ENCODE data around the gene SDS.
"Not testable (repeated sequence)": the region's sequence is repeated elsewhere in the genome, so short reads cannot be mapped to it uniquely, and the experiment has no call there.

The SDS gene

DNA sequence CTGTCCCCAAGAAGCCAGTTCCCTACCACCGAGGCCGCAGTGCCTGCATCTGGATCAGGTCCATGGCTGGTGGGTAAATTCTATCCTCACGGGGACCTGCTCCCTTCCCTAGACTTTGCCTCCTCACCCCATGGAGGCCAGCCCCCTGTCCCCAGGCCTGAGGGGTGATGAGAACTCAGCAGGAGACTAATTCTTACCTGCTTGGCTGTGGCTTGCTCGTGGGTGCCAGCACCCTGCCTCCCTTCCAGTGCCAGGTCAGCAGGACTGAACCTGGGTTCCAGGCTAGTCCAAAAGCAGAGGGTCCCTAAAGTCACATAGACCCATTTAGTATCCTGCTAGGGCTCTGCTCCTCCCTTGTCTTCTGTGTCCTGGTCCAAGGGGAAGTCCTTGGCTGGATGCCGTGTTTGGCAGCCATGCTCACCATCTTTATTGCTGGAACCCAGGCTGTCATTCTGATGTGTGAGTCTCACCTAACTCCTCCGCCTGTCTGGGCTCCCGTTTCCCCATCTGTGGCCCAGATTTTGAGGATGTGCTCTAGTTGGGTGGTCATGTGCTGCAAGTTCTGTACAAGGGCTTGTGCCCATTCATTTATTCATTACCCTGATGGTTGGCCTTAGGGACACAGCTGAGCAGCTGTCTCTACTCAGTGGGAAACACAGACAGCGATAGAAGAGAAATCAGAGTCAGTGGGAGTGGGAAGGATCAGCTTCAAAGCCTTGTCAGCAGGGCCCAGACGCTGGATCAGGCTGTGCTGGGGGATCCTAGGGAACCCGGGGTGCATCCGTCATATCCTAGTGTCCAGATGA is 44.4 kb downstream of the SDS start:
- Histone ChIP-seq H3K4me3 (ENCODE audit: insufficient read depth in 1 of 2, low read depth in 1 of 2, low read length in 2 of 2) (peak overlapping the region; percentile 85 to 99), H2BK120ac (ENCODE audit: low read depth, low read length) (no peak overlapping the region), H3K27me3 (ENCODE audit: control insufficient read depth in 1 of 2, insufficient read depth in 1 of 2, low read length in 2 of 2) (no peaks in the 10 kb centered on the region), H2BK12ac (ENCODE audit: low read length in 2 of 2) (no peak overlapping the region), H3K9me3 (ENCODE audit: control insufficient read depth, low read length) (no peaks in the 10 kb centered on the region), H4K8ac (ENCODE audit: low read length) (no peak overlapping the region), H2AFZ (ENCODE audit: low read depth, low read length) (peak overlapping the region; percentile 33), H2BK15ac (ENCODE audit: low read depth, poor library complexity, severe bottlenecking) (no peak overlapping the region), H2AK5ac (ENCODE audit: low read length, severe bottlenecking) (no peak overlapping the region), H4K91ac (ENCODE audit: low read length) (no peak overlapping the region), H3K4me1 (ENCODE audit: control insufficient read depth, insufficient read depth, low read depth, low read length) (peaks cover 20% of the 10 kb centered on the region), H3K23ac (ENCODE audit: low read length in 2 of 2) (no peak overlapping the region), H3K4me2 (ENCODE audit: low read length, poor library complexity, severe bottlenecking) (peak overlapping the region; percentile 55), H2BK5ac (ENCODE audit: low read depth, low read length, poor library complexity, severe bottlenecking) (no peak overlapping the region), H3K36me3 (ENCODE audit: control insufficient read depth in 1 of 2, insufficient read depth in 2 of 2, low read depth in 1 of 2, low read length in 2 of 2) (peaks cover 0 to 1% of the 10 kb centered on the region in 2 experiments), H3K79me1 (replicated peaks; ENCODE audit: low read length, poor library complexity, severe bottlenecking) (peaks cover 21% of the 10 kb centered on the region), H3K14ac (ENCODE audit: low read length in 2 of 2) (peak overlapping the region in 1 of 2 experiments; percentile 15), H3K4ac (ENCODE audit: low read depth in 1 of 2, low read length in 2 of 2) (no peak overlapping the region), H3K18ac (ENCODE audit: low read depth in 1 of 2, low read length in 2 of 2) (peak overlapping the region in 1 of 2 experiments; percentile 71), H3K9ac (ENCODE audit: low read length) (peak overlapping the region; percentile 91), H3K27ac (ENCODE audit: low read length, poor library complexity, severe bottlenecking) (no peak overlapping the region)
- 62% methylated on average over 11 of the region's 11 CpGs for whole genome bisulfite sequencing
- no peak for DNase-seq

- Histone ChIP-seq H2BK15ac (ENCODE audit: low read depth, poor library complexity, severe bottlenecking) (no peak within 1 kb of the TSS), H3K9ac (ENCODE audit: low read length) (peak within 1 kb of the TSS; percentile 91), H3K27me3 (ENCODE audit: control insufficient read depth in 1 of 2, insufficient read depth in 1 of 2, low read length in 2 of 2) (no peaks in the 10 kb centered on the region), H3K36me3 (ENCODE audit: control insufficient read depth in 1 of 2, insufficient read depth in 2 of 2, low read depth in 1 of 2, low read length in 2 of 2) (no peaks in the 10 kb centered on the region), H3K4ac (ENCODE audit: low read depth in 1 of 2, low read length in 2 of 2) (peak within 1 kb of the TSS in 1 of 2 experiments; percentile 64), H3K4me1 (ENCODE audit: control insufficient read depth, insufficient read depth, low read depth, low read length) (peaks cover 20% of the 10 kb centered on the region), H3K14ac (ENCODE audit: low read length in 2 of 2) (peak within 1 kb of the TSS in 1 of 2 experiments; percentile 15), H2BK120ac (ENCODE audit: low read depth, low read length) (peak within 1 kb of the TSS; percentile 44), H2AK5ac (ENCODE audit: low read length, severe bottlenecking) (no peak within 1 kb of the TSS), H4K8ac (ENCODE audit: low read length) (peak within 1 kb of the TSS; percentile 88), H3K4me2 (ENCODE audit: low read length, poor library complexity, severe bottlenecking) (peak within 1 kb of the TSS; percentile 55), H3K4me3 (ENCODE audit: insufficient read depth in 1 of 2, low read depth in 1 of 2, low read length in 2 of 2) (peak within 1 kb of the TSS; percentile 85 to 99), H3K18ac (ENCODE audit: low read depth in 1 of 2, low read length in 2 of 2) (peak within 1 kb of the TSS; percentile 45 to 94), H3K27ac (ENCODE audit: low read length, poor library complexity, severe bottlenecking) (no peak within 1 kb of the TSS), H2BK5ac (ENCODE audit: low read depth, low read length, poor library complexity, severe bottlenecking) (no peak within 1 kb of the TSS), H3K9me3 (ENCODE audit: control insufficient read depth, low read length) (no peaks in the 10 kb centered on the region), H3K23ac (ENCODE audit: low read length in 2 of 2) (no peak within 1 kb of the TSS), H2AFZ (ENCODE audit: low read depth, low read length) (peak within 1 kb of the TSS; percentile 90), H4K91ac (ENCODE audit: low read length) (peak within 1 kb of the TSS; percentile 80), H2BK12ac (ENCODE audit: low read length in 2 of 2) (peak within 1 kb of the TSS in 1 of 2 experiments; percentile 10), H3K79me1 (replicated peaks; ENCODE audit: low read length, poor library complexity, severe bottlenecking) (peaks cover 15% of the 10 kb centered on the region)
- peak; percentile 92 for DNase-seq
- under 1% methylated on average over 55 of the region's 67 CpGs for WGBS
These were observed 45.1 kb downstream of the SDS start, which contains the start of gene PLBD2 for GRCh38 chr12:113358381-113359132. TSS of gene PLBD2 (plus strand) at chr12:113358587. CDS start at chr12:113358601, 14 bp downstream.

- DNase-seq; H2AK5ac ChIP-seq (ENCODE audit: low read length, severe bottlenecking); H3K4ac ChIP-seq (ENCODE audit: low read depth in 1 of 2, low read length in 2 of 2); H3K23ac ChIP-seq (ENCODE audit: low read length in 2 of 2); H3K27me3 ChIP-seq (ENCODE audit: control insufficient read depth in 1 of 2, insufficient read depth in 1 of 2, low read length in 2 of 2); H3K18ac ChIP-seq (ENCODE audit: low read depth in 1 of 2, low read length in 2 of 2); H2BK15ac ChIP-seq (ENCODE audit: low read depth, poor library complexity, severe bottlenecking); H2BK5ac ChIP-seq (ENCODE audit: low read depth, low read length, poor library complexity, severe bottlenecking); H4K8ac ChIP-seq (ENCODE audit: low read length); H3K4me3 ChIP-seq (ENCODE audit: insufficient read depth in 1 of 2, low read depth in 1 of 2, low read length in 2 of 2); H3K79me1 ChIP-seq (replicated peaks; ENCODE audit: low read length, poor library complexity, severe bottlenecking); H3K27ac ChIP-seq (ENCODE audit: low read length, poor library complexity, severe bottlenecking); H3K9me3 ChIP-seq (ENCODE audit: control insufficient read depth, low read length); H2BK12ac ChIP-seq (ENCODE audit: low read length in 2 of 2); H3K4me1 ChIP-seq (ENCODE audit: control insufficient read depth, insufficient read depth, low read depth, low read length); H3K9ac ChIP-seq (ENCODE audit: low read length); H3K36me3 ChIP-seq (ENCODE audit: control insufficient read depth in 1 of 2, insufficient read depth in 2 of 2, low read depth in 1 of 2, low read length in 2 of 2); H2BK120ac ChIP-seq (ENCODE audit: low read depth, low read length); H3K4me2 ChIP-seq (ENCODE audit: low read length, poor library complexity, severe bottlenecking); H2AFZ ChIP-seq (ENCODE audit: low read depth, low read length); H4K91ac ChIP-seq (ENCODE audit: low read length); H3K14ac ChIP-seq (ENCODE audit: low read length in 2 of 2): not testable (repeated sequence)
- WGBS, result 92% methylated on average over 5 of the region's 7 CpGs
These were observed 49.5 kb downstream of the SDS start for GRCh38 chr12:113354192-113354591.

DNA sequence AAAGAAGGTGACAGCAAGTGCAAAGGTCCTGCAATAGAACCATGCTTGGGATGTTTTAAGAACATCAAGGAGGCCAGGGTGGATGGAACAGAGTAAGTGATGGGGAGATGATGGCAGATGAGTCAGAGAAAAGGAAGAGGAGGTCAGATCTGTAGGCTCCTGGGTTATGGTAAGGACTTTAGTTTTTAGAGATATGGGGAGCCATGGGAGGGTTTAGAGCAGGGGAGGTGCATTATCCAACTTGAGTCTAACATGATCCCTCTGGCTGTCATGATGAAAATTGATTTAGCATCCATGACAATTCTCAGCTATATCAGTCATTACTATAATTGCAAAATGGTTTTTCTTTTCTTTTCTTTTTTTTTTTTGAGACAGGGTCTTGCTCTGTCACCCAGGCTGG is 52.6 kb downstream of the SDS start:
- H3K9me3 ChIP-seq (ENCODE audit: control insufficient read depth, low read length), result no peaks in the 10 kb centered on the region
- no peak overlapping the region for H2BK15ac ChIP-seq (ENCODE audit: low read depth, poor library complexity, severe bottlenecking)
- no peak for DNase-seq
- no peak overlapping the region for H3K4ac ChIP-seq (ENCODE audit: low read depth in 1 of 2, low read length in 2 of 2)
- H3K18ac ChIP-seq (ENCODE audit: low read depth in 1 of 2, low read length in 2 of 2), result no peak overlapping the region
- no peak overlapping the region for H4K91ac ChIP-seq (ENCODE audit: low read length)
- no peaks in the 10 kb centered on the region for H3K4me1 ChIP-seq (ENCODE audit: control insufficient read depth, insufficient read depth, low read depth, low read length)
- H3K36me3 ChIP-seq (ENCODE audit: control insufficient read depth in 1 of 2, insufficient read depth in 2 of 2, low read depth in 1 of 2, low read length in 2 of 2), result no peaks in the 10 kb centered on the region
- no peak overlapping the region for H2BK5ac ChIP-seq (ENCODE audit: low read depth, low read length, poor library complexity, severe bottlenecking)
- H3K9ac ChIP-seq (ENCODE audit: low read length), result no peak overlapping the region
- no peak overlapping the region for H2AK5ac ChIP-seq (ENCODE audit: low read length, severe bottlenecking)
- no peak overlapping the region for H2AFZ ChIP-seq (ENCODE audit: low read depth, low read length)
- H2BK12ac ChIP-seq (ENCODE audit: low read length in 2 of 2), result no peak overlapping the region
- H3K4me2 ChIP-seq (ENCODE audit: low read length, poor library complexity, severe bottlenecking), result no peak overlapping the region
- H3K79me1 ChIP-seq (replicated peaks; ENCODE audit: low read length, poor library complexity, severe bottlenecking), result no peaks in the 10 kb centered on the region
- H3K4me3 ChIP-seq (ENCODE audit: insufficient read depth in 1 of 2, low read depth in 1 of 2, low read length in 2 of 2), result no peak overlapping the region
- H3K23ac ChIP-seq (ENCODE audit: low read length in 2 of 2), result no peak overlapping the region
- H4K8ac ChIP-seq (ENCODE audit: low read length), result no peak overlapping the region
- no peak overlapping the region for H3K14ac ChIP-seq (ENCODE audit: low read length in 2 of 2)
- H3K27ac ChIP-seq (ENCODE audit: low read length, poor library complexity, severe bottlenecking), result no peak overlapping the region
- peaks cover 0 to 11% of the 10 kb centered on the region in 2 experiments for H3K27me3 ChIP-seq (ENCODE audit: control insufficient read depth in 1 of 2, insufficient read depth in 1 of 2, low read length in 2 of 2)
- no peak overlapping the region for H2BK120ac ChIP-seq (ENCODE audit: low read depth, low read length)

All from mesenchymal stem cell (in vitro differentiated cells and primary cell).